Measurements from ENCODE around the gene EPB41L4B.
"Not testable (repeated sequence)": the region's sequence is repeated elsewhere in the genome, so short reads cannot be mapped to it uniquely, and the experiment has no call there.

Gene EPB41L4B

GRCh38 chr9:109230277-109230676 is 90.6 kb downstream of the EPB41L4B start:
- Histone ChIP-seq H3K36me3 (ENCODE audit: control insufficient read depth, insufficient read depth, low read length) (no peaks in the 10 kb centered on the region), H3K27ac (ENCODE audit: low read depth, low read length, severe bottlenecking) (no peak overlapping the region), H3K4me1 (ENCODE audit: control insufficient read depth, insufficient read depth, low read length, poor library complexity, severe bottlenecking) (no peaks in the 10 kb centered on the region), H3K4me3 (ENCODE audit: extremely low read depth, insufficient read depth, low read length, poor library complexity, severe bottlenecking) (no peak overlapping the region), H3K9me3 (ENCODE audit: control insufficient read depth, low read length) (no peaks in the 10 kb centered on the region)
- 85 to 89% methylated on average over 2 to 3 of the region's 4 CpGs for WGBS, 2 experiments (ENCODE audit: insufficient coverage in 2 of 2)

GRCh38 chr9:109229682-109230081 is 91.2 kb downstream of the EPB41L4B start:
- Histone ChIP-seq H3K36me3 (ENCODE audit: control insufficient read depth, insufficient read depth, low read length) (no peaks in the 10 kb centered on the region), H3K27ac (ENCODE audit: low read depth, low read length, severe bottlenecking) (no peak overlapping the region), H3K9me3 (ENCODE audit: control insufficient read depth, low read length) (no peaks in the 10 kb centered on the region), H3K4me1 (ENCODE audit: control insufficient read depth, insufficient read depth, low read length, poor library complexity, severe bottlenecking) (no peaks in the 10 kb centered on the region), H3K4me3 (ENCODE audit: extremely low read depth, insufficient read depth, low read length, poor library complexity, severe bottlenecking) (no peak overlapping the region)
- WGBS, 2 experiments (ENCODE audit: insufficient coverage in 2 of 2), result 97 to 100% methylated on average over 1 to 3 of the region's 3 CpGs

- Histone ChIP-seq H3K4me3 (ENCODE audit: extremely low read depth, insufficient read depth, low read length, poor library complexity, severe bottlenecking) (no peak overlapping the region), H3K27ac (ENCODE audit: low read depth, low read length, severe bottlenecking) (no peak overlapping the region), H3K9me3 (ENCODE audit: control insufficient read depth, low read length) (no peaks in the 10 kb centered on the region), H3K36me3 (ENCODE audit: control insufficient read depth, insufficient read depth, low read length) (no peaks in the 10 kb centered on the region), H3K4me1 (ENCODE audit: control insufficient read depth, insufficient read depth, low read length, poor library complexity, severe bottlenecking) (no peaks in the 10 kb centered on the region)
Observed at GRCh38 chr9:109228093-109228642, 92.7 kb downstream of the EPB41L4B start.

- H3K27ac ChIP-seq (ENCODE audit: low read depth, low read length, severe bottlenecking), result no peak overlapping the region
- WGBS, 2 experiments (ENCODE audit: insufficient coverage in 2 of 2), result no CpG with 5 or more reads among the region's 2 CpGs
- no peak overlapping the region for H3K4me3 ChIP-seq (ENCODE audit: extremely low read depth, insufficient read depth, low read length, poor library complexity, severe bottlenecking)
- H3K36me3 ChIP-seq (ENCODE audit: control insufficient read depth, insufficient read depth, low read length), result no peaks in the 10 kb centered on the region
- no peaks in the 10 kb centered on the region for H3K9me3 ChIP-seq (ENCODE audit: control insufficient read depth, low read length)
- no peaks in the 10 kb centered on the region for H3K4me1 ChIP-seq (ENCODE audit: control insufficient read depth, insufficient read depth, low read length, poor library complexity, severe bottlenecking)
Observed at GRCh38 chr9:109225629-109226028, 95.2 kb downstream of the EPB41L4B start.

GRCh38 chr9:109224751-109225150 is 96.1 kb downstream of the EPB41L4B start:
- no peaks in the 10 kb centered on the region for H3K36me3 ChIP-seq (ENCODE audit: control insufficient read depth, insufficient read depth, low read length)
- H3K4me1 ChIP-seq (ENCODE audit: control insufficient read depth, insufficient read depth, low read length, poor library complexity, severe bottlenecking), result no peaks in the 10 kb centered on the region
- WGBS, 2 experiments (ENCODE audit: insufficient coverage in 2 of 2), result 69 to 77% methylated on average over 2 to 3 of the region's 3 CpGs
- no peak overlapping the region for H3K27ac ChIP-seq (ENCODE audit: low read depth, low read length, severe bottlenecking)
- H3K9me3 ChIP-seq (ENCODE audit: control insufficient read depth, low read length), result no peaks in the 10 kb centered on the region
- H3K4me3 ChIP-seq (ENCODE audit: extremely low read depth, insufficient read depth, low read length, poor library complexity, severe bottlenecking), result no peak overlapping the region

- not testable (repeated sequence) for H3K4me3 ChIP-seq (ENCODE audit: extremely low read depth, insufficient read depth, low read length, poor library complexity, severe bottlenecking)
- WGBS, 2 experiments (ENCODE audit: insufficient coverage in 2 of 2), result 80 to 93% methylated on average over 4 of the region's 4 CpGs
Observed at GRCh38 chr9:109218242-109218641, 102.6 kb downstream of the EPB41L4B start.

GRCh38 chr9:109214414-109214813 is 106.4 kb downstream of the EPB41L4B start:
- Histone ChIP-seq H3K4me3 (ENCODE audit: extremely low read depth, insufficient read depth, low read length, poor library complexity, severe bottlenecking) (no peak overlapping the region), H3K4me1 (ENCODE audit: control insufficient read depth, insufficient read depth, low read length, poor library complexity, severe bottlenecking) (no peaks in the 10 kb centered on the region), H3K36me3 (ENCODE audit: control insufficient read depth, insufficient read depth, low read length) (no peaks in the 10 kb centered on the region), H3K9me3 (ENCODE audit: control insufficient read depth, low read length) (no peaks in the 10 kb centered on the region), H3K27ac (ENCODE audit: low read depth, low read length, severe bottlenecking) (no peak overlapping the region)
- WGBS, 2 experiments (ENCODE audit: insufficient coverage in 2 of 2), result 94 to 95% methylated on average over 6 of the region's 6 CpGs

More at GRCh38 chr9:109218242-109218641, 102.6 kb downstream of the EPB41L4B start:
- H3K9me3 ChIP-seq (ENCODE audit: control insufficient read depth, low read length); H3K27ac ChIP-seq (ENCODE audit: low read depth, low read length, severe bottlenecking); H3K4me1 ChIP-seq (ENCODE audit: control insufficient read depth, insufficient read depth, low read length, poor library complexity, severe bottlenecking); H3K36me3 ChIP-seq (ENCODE audit: control insufficient read depth, insufficient read depth, low read length): not testable (repeated sequence)

GRCh38 chr9:109213285-109214121 is 107.4 kb downstream of the EPB41L4B start:
- no peak overlapping the region for H3K4me3 ChIP-seq (ENCODE audit: extremely low read depth, insufficient read depth, low read length, poor library complexity, severe bottlenecking)
- H3K9me3 ChIP-seq (ENCODE audit: control insufficient read depth, low read length), result no peaks in the 10 kb centered on the region
- H3K36me3 ChIP-seq (ENCODE audit: control insufficient read depth, insufficient read depth, low read length), result no peaks in the 10 kb centered on the region
- H3K4me1 ChIP-seq (ENCODE audit: control insufficient read depth, insufficient read depth, low read length, poor library complexity, severe bottlenecking), result no peaks in the 10 kb centered on the region
- no peak overlapping the region for H3K27ac ChIP-seq (ENCODE audit: low read depth, low read length, severe bottlenecking)
- WGBS, 2 experiments (ENCODE audit: insufficient coverage in 2 of 2), result 84 to 85% methylated on average over 4 to 9 of the region's 11 CpGs

GRCh38 chr9:109212768-109213167 is 108.1 kb downstream of the EPB41L4B start:
- no peaks in the 10 kb centered on the region for H3K9me3 ChIP-seq (ENCODE audit: control insufficient read depth, low read length)
- 97 to 98% methylated on average over 4 of the region's 4 CpGs for WGBS, 2 experiments (ENCODE audit: insufficient coverage in 2 of 2)

GRCh38 chr9:109206670-109207069 is 114.2 kb downstream of the EPB41L4B start:
- H3K4me3 ChIP-seq (ENCODE audit: extremely low read depth, insufficient read depth, low read length, poor library complexity, severe bottlenecking), result no peak overlapping the region
- peaks cover 3% of the 10 kb centered on the region for H3K9me3 ChIP-seq (ENCODE audit: control insufficient read depth, low read length)
- no peak overlapping the region for H3K27ac ChIP-seq (ENCODE audit: low read depth, low read length, severe bottlenecking)
- no peaks in the 10 kb centered on the region for H3K36me3 ChIP-seq (ENCODE audit: control insufficient read depth, insufficient read depth, low read length)
- no peaks in the 10 kb centered on the region for H3K4me1 ChIP-seq (ENCODE audit: control insufficient read depth, insufficient read depth, low read length, poor library complexity, severe bottlenecking)
- 71 to 93% methylated on average over 2 of the region's 2 CpGs for WGBS, 2 experiments (ENCODE audit: insufficient coverage in 2 of 2)

More at GRCh38 chr9:109212768-109213167, 108.1 kb downstream of the EPB41L4B start:
- no peaks in the 10 kb centered on the region for H3K36me3 ChIP-seq (ENCODE audit: control insufficient read depth, insufficient read depth, low read length)
- H3K27ac ChIP-seq (ENCODE audit: low read depth, low read length, severe bottlenecking), result no peak overlapping the region
- no peak overlapping the region for H3K4me3 ChIP-seq (ENCODE audit: extremely low read depth, insufficient read depth, low read length, poor library complexity, severe bottlenecking)
- H3K4me1 ChIP-seq (ENCODE audit: control insufficient read depth, insufficient read depth, low read length, poor library complexity, severe bottlenecking), result no peaks in the 10 kb centered on the region

- H3K27ac ChIP-seq (ENCODE audit: low read depth, low read length, severe bottlenecking), result no peak overlapping the region
- H3K4me3 ChIP-seq (ENCODE audit: extremely low read depth, insufficient read depth, low read length, poor library complexity, severe bottlenecking), result no peak overlapping the region
- H3K4me1 ChIP-seq (ENCODE audit: control insufficient read depth, insufficient read depth, low read length, poor library complexity, severe bottlenecking), result no peaks in the 10 kb centered on the region
- no peaks in the 10 kb centered on the region for H3K36me3 ChIP-seq (ENCODE audit: control insufficient read depth, insufficient read depth, low read length)
- peaks cover 3% of the 10 kb centered on the region for H3K9me3 ChIP-seq (ENCODE audit: control insufficient read depth, low read length)
- 89 to 100% methylated on average over 1 of the region's 1 CpG for WGBS, 2 experiments (ENCODE audit: insufficient coverage in 2 of 2)
Observed at GRCh38 chr9:109205526-109205925, 115.3 kb downstream of the EPB41L4B start.
